K562 (cell line): ENCODE measurements around the gene ZNF627. TPM values are rescaled to one million over a fixed set of nuclear protein-coding genes. Genes with fewer than 3 reads are reported as not detected.

Experiments
- ARID1B ChIP-seq: fragments of 450-650 bp; IDR thresholded peaks from 2 replicates; pipeline ENCODE4 v1.6.1; 2016; ENCODE audit warnings: antibody characterized with exemption, mild to moderate bottlenecking, inconsistent platforms
- CUX1 ChIP-seq: fragments of 200-800 bp; sonication (Bioruptor generic); IDR thresholded peaks from 2 replicates; pipeline ENCODE4 v1.6.1; 2016; ENCODE audit warnings: missing genetic modification characterization, missing compliant biosample characterization
- E2F3 ChIP-seq: fragments of 250-450 bp; sonication (Bioruptor Pico); IDR thresholded peaks from 2 replicates; pipeline ENCODE4 v1.4.0; 2020; ENCODE audit warnings: mild to moderate bottlenecking
- EHMT2 ChIP-seq: fragments of 450-650 bp; IDR thresholded peaks from 2 replicates; pipeline ENCODE4 v1.6.1; 2018; ENCODE audit warnings: antibody characterized with exemption
- ETS2 ChIP-seq: IDR thresholded peaks from 2 replicates; pipeline ENCODE4 v1.6.1; 2016; ENCODE audit warnings: borderline replicate concordance, missing genetic modification characterization, mild to moderate bottlenecking, moderate library complexity, missing compliant biosample characterization; ENCODE audit not compliant: poor library complexity, severe bottlenecking
- HNRNPL ChIP-seq: fragments of 200-400 bp; formaldehyde crosslinking; IDR thresholded peaks from 2 replicates; pipeline ENCODE4 v1.6.1; 2017; ENCODE audit warnings: low read depth, mild to moderate bottlenecking, low read length
- KDM2B ChIP-seq: fragments of 250-450 bp; sonication (Bioruptor Pico); IDR thresholded peaks from 2 replicates; pipeline ENCODE4 v1.8.0; 2021; ENCODE audit warnings: mild to moderate bottlenecking, moderate library complexity
- PTRF ChIP-seq: fragments of 450-650 bp; IDR thresholded peaks from 2 replicates; pipeline ENCODE4 v1.6.1; 2016; ENCODE audit warnings: mild to moderate bottlenecking, missing genetic modification characterization, missing compliant biosample characterization
- ZBTB43 ChIP-seq: sonication (generic); formaldehyde crosslinking; IDR thresholded peaks from 2 replicates; pipeline ENCODE4 v1.8.0; 2023; ENCODE audit warnings: mild to moderate bottlenecking, missing genetic modification reagents
- ZNF395 ChIP-seq: fragments of 200-800 bp; sonication (Bioruptor generic); IDR thresholded peaks from 2 replicates; pipeline ENCODE4 v1.6.1; 2017; ENCODE audit warnings: missing genetic modification characterization, missing compliant biosample characterization
- ZNF511 ChIP-seq: sonication (generic); formaldehyde crosslinking; IDR thresholded peaks from 2 replicates; pipeline ENCODE4 v1.8.0; 2022; ENCODE audit warnings: mild to moderate bottlenecking, missing genetic modification reagents
- polyA plus RNA-seq, 8 experiments: library from polyadenylated mRNA; depleted of rRNA in 4 of 8; stranded (reverse) in 5 of 8; unstranded in 3 of 8; fragments of >200 nt; fragmentation: Nextera tagmentation in 2 of 8; fragmentation: Illumina TruSeq in 1 of 8; extraction: Ambion mirVana in 2 of 8; extraction: Trizol in 1 of 8; gene quantifications; 2 replicates each; pipeline versions ENCODE4 v1.2.1 to v1.2.3, GENCODE V29; 2011 to 2014; ENCODE audit warnings: inconsistent platforms in 1 of 8, missing spikeins in 1 of 8
- total RNA-seq, 7 experiments: library from RNA; depleted of rRNA in 6 of 7; stranded (reverse); fragments of >200 nt in 6 of 7; fragmentation: Illumina TruSeq in 2 of 7; extraction: Trizol in 2 of 7; gene quantifications; 2 replicates each; pipeline versions ENCODE4 v1.2.1 to v1.2.3, GENCODE V29; 2011 to 2021; ENCODE audit warnings: low replicate concordance in 1 of 7

The ZNF627 gene
- total and polyA plus RNA-seq, 9 of the 15 experiments (the other 6 are each of a cell fraction or from before 2014, with no cell fraction given): 6.4 to 19.9 (median 10.6) TPM

GRCh38 chr19:11560404-11561051, 36.8 kb upstream of the ZNF627 start (continued):
- 0 out of 2 replicates have a peak, but pooled peaks have one; percentile 42 for TF ChIP-seq ZBTB43 (CRISPR knock-in tag)
- no peak for TF ChIP-seq ETS2
- TF ChIP-seq CUX1: no peak
- TF ChIP-seq ARID1B: peak; percentile 97
- peak; percentile 76; the same call in 1 of the 2 replicates for TF ChIP-seq EHMT2
- TF ChIP-seq ZNF511: no peak
- TF ChIP-seq HNRNPL: no peak
- TF ChIP-seq KDM2B (CRISPR knock-in tag): no peak
- peak; percentile 80; the same call in 1 of the 2 replicates for TF ChIP-seq ZNF395 (CRISPR knock-in tag)
- TF ChIP-seq E2F3: no peak
- TF ChIP-seq PTRF (tag): no peak
